Activated T-cell treated with anti-CD3 and anti-CD28 coated beads, Interleukin-2, amount 50 U/mL, for 72 hours (primary cell): ENCODE data around the gene SPATA18. TPM values are rescaled to one million over a fixed set of nuclear protein-coding genes. Genes with fewer than 3 reads are reported as not detected.

Experiments used
- ATAC-seq, 2 donors: fragments of 150-1000 bp; cut with Tn5 transposase; replicated peaks in 1 of 2; 2 replicates each; pipeline ENCODE4 v1.10.0; 2021; ENCODE audit warnings: moderate library complexity in 2 of 2, mild to moderate bottlenecking in 1 of 2
- DNase-seq, 2 donors: peaks; one replicate each; pipeline ENCODE4 v3.0.0; 2021 to 2022; ENCODE audit warnings: mixed read lengths in 1 of 2
- H3K27ac Mint-ChIP-seq: one replicate; pipeline ENCODE4 v1.8.0; 2022; ENCODE audit warnings: mild to moderate bottlenecking, moderate library complexity, mixed read lengths
- H3K27me3 Mint-ChIP-seq: one replicate; pipeline ENCODE4 v1.8.0; 2022; ENCODE audit warnings: low read depth, mixed read lengths
- H3K36me3 Mint-ChIP-seq, 2 donors: one replicate each; pipeline ENCODE4 v1.8.0; 2022; ENCODE audit warnings: mixed read lengths in 2 of 2, mild to moderate bottlenecking in 1 of 2; ENCODE audit not compliant: insufficient read depth in 2 of 2
- H3K4me1 Mint-ChIP-seq: one replicate; pipeline ENCODE4 v1.8.0; 2022; ENCODE audit warnings: low read depth, mixed read lengths
- H3K4me3 Mint-ChIP-seq, 2 donors: one replicate each; pipeline ENCODE4 v1.8.0; 2022; ENCODE audit warnings: mild to moderate bottlenecking in 2 of 2, mixed read lengths in 2 of 2, moderate library complexity in 2 of 2
- H3K9me3 Mint-ChIP-seq, 2 donors: one replicate each; pipeline ENCODE4 v1.8.0; 2022; ENCODE audit warnings: mixed read lengths in 2 of 2
- total RNA-seq, 2 donors: library from RNA; stranded (reverse); gene quantifications; one replicate each; pipeline ENCODE4 v1.2.3, GENCODE V29; 2022

Gene SPATA18
- total RNA-seq, 2 donors from 2014 or later = 0.24 TPM; not detected in 1

GRCh38 chr4:52032005-52032404 is 19.1 kb upstream of the SPATA18 start:
- no peaks in the 10 kb centered on the region for H3K9me3 Mint-ChIP-seq
- DNase-seq (no peak), ATAC-seq (no peak)
- H3K27me3 Mint-ChIP-seq = no peaks in the 10 kb centered on the region
- no peak overlapping the region for H3K4me3 Mint-ChIP-seq
- peaks cover 2 to 20% of the 10 kb centered on the region in 2 donors for H3K36me3 Mint-ChIP-seq
- peaks cover 19% of the 10 kb centered on the region for H3K4me1 Mint-ChIP-seq
- no peak overlapping the region for H3K27ac Mint-ChIP-seq

GRCh38 chr4:52035190-52035589 is 15.9 kb upstream of the SPATA18 start:
- H3K27ac Mint-ChIP-seq = no peak overlapping the region
- no peak for DNase-seq
- no peaks in the 10 kb centered on the region for H3K9me3 Mint-ChIP-seq
- peaks cover 0 to 13% of the 10 kb centered on the region in 2 donors for H3K36me3 Mint-ChIP-seq
- H3K4me3 Mint-ChIP-seq = peak overlapping the region in 1 of 2 donors; percentile 35
- H3K27me3 Mint-ChIP-seq = peaks cover 11% of the 10 kb centered on the region
- peaks cover 25% of the 10 kb centered on the region for H3K4me1 Mint-ChIP-seq
- ATAC-seq = no peak

- H3K27ac Mint-ChIP-seq = peak overlapping the region; percentile 90
- no peaks in the 10 kb centered on the region for H3K9me3 Mint-ChIP-seq
- H3K36me3 Mint-ChIP-seq = peaks cover 0 to 9% of the 10 kb centered on the region in 2 donors
- no peak for ATAC-seq
- DNase-seq = no peak
- H3K27me3 Mint-ChIP-seq = peaks cover 24% of the 10 kb centered on the region
- H3K4me3 Mint-ChIP-seq = peak overlapping the region; percentile 83 to 98
- peaks cover 25% of the 10 kb centered on the region for H3K4me1 Mint-ChIP-seq
Observed at GRCh38 chr4:52036886-52037530, 14.1 kb upstream of the SPATA18 start.

- Mint-ChIP-seq H3K9me3 (no peaks in the 10 kb centered on the region), H3K27me3 (peaks cover 31% of the 10 kb centered on the region), H3K36me3 (peaks cover 0 to 9% of the 10 kb centered on the region in 2 donors), H3K4me1 (peaks cover 25% of the 10 kb centered on the region), H3K27ac (peak overlapping the region; percentile 90), H3K4me3 (peak overlapping the region; percentile 83 to 98)
- DNase-seq = no peak
- ATAC-seq = peak; percentile 62 to 63
Observed at GRCh38 chr4:52037689-52038102, 13.4 kb upstream of the SPATA18 start.

- peaks cover 25% of the 10 kb centered on the region for H3K4me1 Mint-ChIP-seq
- H3K36me3 Mint-ChIP-seq = peaks cover 0 to 9% of the 10 kb centered on the region in 2 donors
- peaks cover 37% of the 10 kb centered on the region for H3K27me3 Mint-ChIP-seq
- H3K4me3 Mint-ChIP-seq = peak within 1 kb of the TSS; percentile 85 to 98
- ATAC-seq (peak; percentile 97 to 98), DNase-seq (peak; percentile 83 to 84)
- peak within 1 kb of the TSS; percentile 90 for H3K27ac Mint-ChIP-seq
- H3K9me3 Mint-ChIP-seq = no peaks in the 10 kb centered on the region
Observed at GRCh38 chr4:52038103-52038912, 12.8 kb upstream of the SPATA18 start, which contains the start of gene SGCB. TSS of gene SGCB (minus strand) at chr4:52038299. CDS start at chr4:52038259, 40 bp downstream.

GRCh38 chr4:52045028-52045427 is 6.1 kb upstream of the SPATA18 start:
- H3K4me1 Mint-ChIP-seq = no peaks in the 10 kb centered on the region
- ATAC-seq (no peak), DNase-seq (no peak)
- H3K36me3 Mint-ChIP-seq = no peaks in the 10 kb centered on the region
- H3K4me3 Mint-ChIP-seq = no peak overlapping the region
- H3K27ac Mint-ChIP-seq = no peak overlapping the region
- peaks cover 63% of the 10 kb centered on the region for H3K27me3 Mint-ChIP-seq
- no peaks in the 10 kb centered on the region for H3K9me3 Mint-ChIP-seq

- H3K4me1 Mint-ChIP-seq = peaks cover 9% of the 10 kb centered on the region
- H3K27ac Mint-ChIP-seq = no peak overlapping the region
- H3K4me3 Mint-ChIP-seq = no peak overlapping the region
- H3K36me3 Mint-ChIP-seq = no peaks in the 10 kb centered on the region
- DNase-seq (no peak), ATAC-seq (no peak)
- H3K27me3 Mint-ChIP-seq = peaks cover 58% of the 10 kb centered on the region
- H3K9me3 Mint-ChIP-seq = no peaks in the 10 kb centered on the region
Observed at GRCh38 chr4:52049266-52049665, 1.8 kb upstream of the SPATA18 start.

- Mint-ChIP-seq H3K27ac (no peak overlapping the region), H3K36me3 (no peaks in the 10 kb centered on the region), H3K4me3 (peak overlapping the region; percentile 72 to 73), H3K27me3 (peaks cover 65% of the 10 kb centered on the region), H3K9me3 (no peaks in the 10 kb centered on the region), H3K4me1 (peaks cover 9% of the 10 kb centered on the region)
- ATAC-seq (peak; percentile 62), DNase-seq (peak in 1 of 2 donors; percentile 9)
Observed at GRCh38 chr4:52051615-52052474, 741 bp downstream of the SPATA18 start.

- H3K9me3 Mint-ChIP-seq = no peaks in the 10 kb centered on the region
- DNase-seq (no peak), ATAC-seq (no peak)
- H3K36me3 Mint-ChIP-seq = no peaks in the 10 kb centered on the region
- peak overlapping the region; percentile 72 to 73 for H3K4me3 Mint-ChIP-seq
- peaks cover 9% of the 10 kb centered on the region for H3K4me1 Mint-ChIP-seq
- H3K27me3 Mint-ChIP-seq = peaks cover 63% of the 10 kb centered on the region
- no peak overlapping the region for H3K27ac Mint-ChIP-seq
Observed at GRCh38 chr4:52052475-52052780, 1.3 kb downstream of the SPATA18 start.

GRCh38 chr4:52054254-52054653 is 3.1 kb downstream of the SPATA18 start:
- peaks cover 9% of the 10 kb centered on the region for H3K4me1 Mint-ChIP-seq
- peaks cover 46% of the 10 kb centered on the region for H3K27me3 Mint-ChIP-seq
- H3K36me3 Mint-ChIP-seq = no peaks in the 10 kb centered on the region
- ATAC-seq = no peak
- no peak overlapping the region for H3K4me3 Mint-ChIP-seq
- no peak for DNase-seq
- H3K9me3 Mint-ChIP-seq = no peaks in the 10 kb centered on the region
- H3K27ac Mint-ChIP-seq = no peak overlapping the region

GRCh38 chr4:52057196-52057595 is 6.1 kb downstream of the SPATA18 start:
- no peak overlapping the region for H3K27ac Mint-ChIP-seq
- H3K4me1 Mint-ChIP-seq = peaks cover 4% of the 10 kb centered on the region
- H3K27me3 Mint-ChIP-seq = peaks cover 41% of the 10 kb centered on the region
- no peaks in the 10 kb centered on the region for H3K36me3 Mint-ChIP-seq
- no peak for DNase-seq
- no peaks in the 10 kb centered on the region for H3K9me3 Mint-ChIP-seq
- H3K4me3 Mint-ChIP-seq = no peak overlapping the region
- ATAC-seq = no peak

GRCh38 chr4:52058275-52058674 is 7.2 kb downstream of the SPATA18 start:
- H3K27me3 Mint-ChIP-seq = peaks cover 37% of the 10 kb centered on the region
- ATAC-seq (no peak), DNase-seq (no peak)

GRCh38 chr4:52059372-52059771 is 8.3 kb downstream of the SPATA18 start:
- no peak for DNase-seq
- Mint-ChIP-seq H3K4me3 (no peak overlapping the region), H3K36me3 (no peaks in the 10 kb centered on the region), H3K27ac (no peak overlapping the region), H3K4me1 (no peaks in the 10 kb centered on the region), H3K9me3 (no peaks in the 10 kb centered on the region), H3K27me3 (peaks cover 26% of the 10 kb centered on the region)
- ATAC-seq = no peak

More at GRCh38 chr4:52058275-52058674, 7.2 kb downstream of the SPATA18 start:
- H3K36me3 Mint-ChIP-seq = no peaks in the 10 kb centered on the region
- no peaks in the 10 kb centered on the region for H3K4me1 Mint-ChIP-seq
- no peak overlapping the region for H3K27ac Mint-ChIP-seq
- H3K9me3 Mint-ChIP-seq = no peaks in the 10 kb centered on the region
- H3K4me3 Mint-ChIP-seq = no peak overlapping the region
